ENCODE measurements around the gene FAM222A.

Gene FAM222A

GRCh38 chr12:109772622-109773321, 59.1 kb downstream of the FAM222A start:
- no peak for DNase-seq (ENCODE audit: low read depth)

- no peak for DNase-seq (ENCODE audit: low read depth)
Observed at GRCh38 chr12:109773384-109774011, 59.9 kb downstream of the FAM222A start.

- DNase-seq (ENCODE audit: low read depth) = peak; percentile 47
Observed at GRCh38 chr12:109775172-109775881, 61.7 kb downstream of the FAM222A start.

- DNase-seq (ENCODE audit: low read depth) = no peak
Observed at GRCh38 chr12:109776624-109777023, 63.0 kb downstream of the FAM222A start.

- no peak for DNase-seq (ENCODE audit: low read depth)
Observed at GRCh38 chr12:109777544-109777943, 63.9 kb downstream of the FAM222A start.

GRCh38 chr12:109778684-109779083, 65.1 kb downstream of the FAM222A start:
- no peak for DNase-seq (ENCODE audit: low read depth)

GRCh38 chr12:109779382-109779781, 65.8 kb downstream of the FAM222A start:
- DNase-seq (ENCODE audit: low read depth) = no peak

- no peak for DNase-seq (ENCODE audit: low read depth)
Observed at GRCh38 chr12:109781668-109782325, 68.2 kb downstream of the FAM222A start.

- DNase-seq (ENCODE audit: low read depth) = no peak
Observed at GRCh38 chr12:109782326-109782703, 68.7 kb downstream of the FAM222A start.

GRCh38 chr12:109783135-109783964, 69.7 kb downstream of the FAM222A start:
- no peak for DNase-seq (ENCODE audit: low read depth)

- DNase-seq (ENCODE audit: low read depth) = no peak
Observed at GRCh38 chr12:109783965-109784244, 70.3 kb downstream of the FAM222A start.

- no peak for DNase-seq (ENCODE audit: low read depth)
Observed at GRCh38 chr12:109785854-109786253, 72.2 kb downstream of the FAM222A start.

GRCh38 chr12:109786799-109787198, 73.2 kb downstream of the FAM222A start:
- no peak for DNase-seq (ENCODE audit: low read depth)

GRCh38 chr12:109789526-109790048, 76.0 kb downstream of the FAM222A start:
- no peak for DNase-seq (ENCODE audit: low read depth)

- no peak for DNase-seq (ENCODE audit: low read depth)
Observed at GRCh38 chr12:109792992-109793391, 79.4 kb downstream of the FAM222A start.

GRCh38 chr12:109793411-109793810, 79.8 kb downstream of the FAM222A start:
- DNase-seq (ENCODE audit: low read depth) = no peak

GRCh38 chr12:109793826-109794501, 80.3 kb downstream of the FAM222A start:
- DNase-seq (ENCODE audit: low read depth) = no peak

GRCh38 chr12:109795023-109795422, 81.4 kb downstream of the FAM222A start:
- peak; percentile 85 for DNase-seq (ENCODE audit: low read depth)

GRCh38 chr12:109796057-109796456, 82.4 kb downstream of the FAM222A start:
- no peak for DNase-seq (ENCODE audit: low read depth)

GRCh38 chr12:109797905-109798669, 84.5 kb downstream of the FAM222A start:
- DNase-seq (ENCODE audit: low read depth) = no peak

All from stromal cell of bone marrow (primary cell).